Activated CD8-positive, alpha-beta memory T cell treated with anti-CD3 and anti-CD28 coated beads, Interleukin-2, amount 50 U/mL, for 48 hours (primary cell): Measurements from ENCODE around the gene XRRA1.
A peak's percentile ranks its signal among the peaks of the same experiment; 100 is the strongest.

Experiments
- DNase-seq: peaks from one replicate; pipeline ENCODE4 v3.0.0-alpha.2; 2020

The XRRA1 gene

GRCh38 chr11:74950374-74950969 is 1.6 kb upstream of the XRRA1 start:
- DNase-seq = no peak

GRCh38 chr11:74949753-74950137 is 854 bp upstream of the XRRA1 start:
- no peak for DNase-seq

- no peak for DNase-seq
These were observed 369 bp downstream of the XRRA1 start for GRCh38 chr11:74948546-74948897.

DNA sequence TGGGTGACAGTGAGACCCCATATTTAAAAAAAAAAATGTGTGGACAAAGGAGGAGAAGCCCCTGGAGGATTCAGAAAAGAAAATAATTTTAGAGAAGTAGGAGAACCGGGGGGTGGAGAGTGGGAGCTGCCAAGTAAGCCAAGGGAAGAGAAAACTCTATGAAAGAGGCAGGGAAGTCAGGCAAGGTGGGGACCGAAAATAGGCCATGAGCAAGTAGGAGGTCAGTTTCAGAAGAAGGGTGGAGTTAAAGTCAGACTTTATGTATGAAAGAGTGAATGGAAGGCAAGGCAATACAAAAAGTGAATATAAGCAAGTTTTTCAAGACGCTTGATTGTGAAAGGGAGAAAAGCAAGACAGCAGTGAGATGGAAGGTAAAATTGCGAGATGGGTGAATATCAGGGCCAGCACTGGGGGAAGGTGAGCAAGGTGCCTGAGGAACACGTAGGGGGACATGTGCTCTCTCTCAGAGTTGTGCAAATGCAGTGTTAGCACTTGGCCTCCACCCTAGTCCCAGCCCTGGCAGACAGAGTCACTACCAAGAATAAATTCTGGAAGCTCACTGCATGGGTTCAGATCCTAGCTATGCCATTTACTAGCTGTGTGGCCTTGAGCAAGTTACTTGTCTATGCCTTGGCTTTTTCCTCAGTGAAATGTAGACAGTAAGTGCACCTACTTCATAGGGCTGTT is 6.7 kb downstream of the XRRA1 start:
- DNase-seq = no peak

DNA sequence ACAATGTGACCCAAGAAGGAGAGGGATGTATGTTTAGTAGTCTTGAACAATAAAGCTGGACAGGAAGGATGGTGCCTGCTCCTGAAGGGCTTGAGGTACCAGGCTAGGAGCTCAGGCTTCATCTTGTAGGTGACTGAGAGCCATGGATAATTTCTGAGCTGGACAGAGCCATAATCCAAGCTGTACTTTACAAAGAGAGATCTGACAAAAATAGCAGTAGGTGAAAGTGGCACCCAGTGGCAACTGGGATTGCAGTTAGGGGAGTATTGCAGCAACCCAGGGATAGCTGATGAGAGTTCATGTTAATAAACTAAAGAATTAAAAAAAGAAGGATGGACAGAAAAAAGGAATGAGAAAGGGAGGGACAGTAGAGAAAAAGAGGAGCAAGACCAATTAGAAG is 7.4 kb downstream of the XRRA1 start:
- no peak for DNase-seq

- no peak for DNase-seq
These were observed 11.0 kb downstream of the XRRA1 start for GRCh38 chr11:74937696-74938475.

DNA sequence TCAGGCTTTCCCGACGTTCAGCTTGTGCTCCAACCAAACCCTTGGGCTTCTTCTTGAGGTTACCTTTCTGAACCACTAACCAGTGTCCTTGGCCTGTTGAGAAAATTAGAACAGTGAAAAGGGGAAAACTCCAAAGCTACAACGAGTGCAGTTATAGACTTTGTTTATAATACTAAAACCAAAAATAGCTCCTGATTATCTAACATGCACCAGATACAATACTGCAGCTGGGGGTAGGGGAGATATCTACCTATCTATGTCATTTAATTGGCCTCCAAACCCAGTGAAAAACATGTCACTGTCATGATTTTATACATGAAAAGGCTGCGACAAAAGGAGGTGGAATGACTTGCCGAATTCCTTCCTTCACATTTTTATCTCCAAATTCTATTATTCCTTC is 11.9 kb downstream of the XRRA1 start:
- DNase-seq = no peak

GRCh38 chr11:74936087-74936486 is 12.8 kb downstream of the XRRA1 start:
- DNase-seq = no peak

GRCh38 chr11:74935285-74935684 is 13.6 kb downstream of the XRRA1 start:
- no peak for DNase-seq

DNA sequence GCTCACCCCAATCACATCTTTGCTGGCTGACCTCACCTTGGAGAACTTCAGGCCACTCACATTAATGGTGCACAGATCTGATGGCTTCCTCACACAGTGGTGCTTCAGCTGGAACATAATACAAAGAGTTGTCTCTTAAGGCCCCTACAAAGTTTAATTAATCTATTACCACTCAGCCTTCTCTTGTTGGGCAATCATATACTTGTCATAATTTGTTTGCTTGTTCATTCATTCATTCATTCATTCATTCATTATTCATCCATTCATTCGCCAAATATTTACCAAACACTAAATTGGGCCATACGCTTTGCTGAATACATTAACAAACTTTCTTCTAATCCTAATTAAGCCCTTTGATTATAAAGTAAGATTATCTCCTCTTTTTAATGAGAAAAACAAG is 15.1 kb downstream of the XRRA1 start:
- no peak for DNase-seq

DNA sequence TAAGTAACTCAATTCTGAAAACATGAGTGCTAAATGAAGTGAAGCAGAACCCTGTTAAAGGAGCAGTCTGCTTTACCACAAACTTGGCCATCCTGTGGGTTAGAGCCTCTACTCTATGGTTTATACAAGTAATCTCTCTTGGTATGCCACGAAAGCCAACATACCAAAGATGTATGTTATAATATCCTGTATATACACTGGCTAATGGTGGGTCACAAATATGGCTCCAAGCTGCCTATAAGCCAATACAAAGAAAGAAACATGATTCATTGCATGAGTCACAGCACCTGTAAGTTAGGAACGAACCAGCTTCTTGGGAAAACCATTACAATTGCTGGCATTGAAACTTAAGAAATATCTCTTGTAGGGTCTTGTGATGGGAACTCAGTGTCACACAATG is 16.1 kb downstream of the XRRA1 start:
- DNase-seq = no peak

GRCh38 chr11:74932169-74932568 is 16.7 kb downstream of the XRRA1 start:
- DNase-seq = peak; percentile 59

- peak; percentile 72 for DNase-seq
These were observed 19.2 kb downstream of the XRRA1 start for GRCh38 chr11:74929431-74930363.

GRCh38 chr11:74927496-74927895 is 21.4 kb downstream of the XRRA1 start:
- DNase-seq = no peak

GRCh38 chr11:74926304-74927030 is 22.4 kb downstream of the XRRA1 start:
- no peak for DNase-seq

DNA sequence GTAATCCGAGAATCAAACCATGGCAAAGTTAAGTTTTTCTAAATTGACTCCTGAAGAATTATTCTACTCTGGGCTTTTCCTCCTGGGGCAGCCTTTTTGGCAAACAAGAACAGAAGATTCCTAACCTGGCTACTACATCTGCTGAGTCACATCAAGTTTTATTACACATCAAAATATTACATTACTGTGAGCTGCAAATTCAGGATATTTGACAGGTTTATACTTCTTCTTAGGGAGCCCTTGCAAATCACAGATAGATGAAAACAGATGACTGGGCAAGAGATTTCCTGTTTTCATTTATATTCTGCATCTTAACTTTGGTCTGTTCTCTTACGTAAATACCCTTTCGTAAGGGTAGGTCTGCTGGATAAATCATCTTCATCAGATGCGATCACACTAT is 23.6 kb downstream of the XRRA1 start:
- DNase-seq = no peak

DNA sequence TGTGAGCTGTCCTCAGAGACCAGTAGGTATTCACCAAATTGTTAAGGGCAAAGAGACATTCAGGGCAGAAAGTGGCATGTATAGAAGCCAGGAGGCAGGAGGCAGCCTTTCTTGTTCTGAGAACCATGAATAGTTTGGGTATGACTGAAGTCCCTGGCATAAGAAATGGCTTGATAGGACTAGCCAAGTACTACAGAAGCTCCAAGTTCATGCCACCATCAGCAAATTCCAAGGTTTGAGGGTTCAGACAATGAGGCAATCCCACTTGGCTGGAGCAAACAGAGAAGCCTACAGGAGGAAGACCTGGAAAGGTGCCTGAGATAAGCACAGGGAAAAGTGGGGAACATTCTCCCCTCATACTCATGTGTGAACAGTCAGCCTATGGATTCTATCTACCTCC is 25.8 kb downstream of the XRRA1 start:
- no peak for DNase-seq

GRCh38 chr11:74909812-74910211 is 39.1 kb downstream of the XRRA1 start:
- DNase-seq = no peak

- DNase-seq = no peak
These were observed 39.5 kb downstream of the XRRA1 start for GRCh38 chr11:74909385-74909784.

GRCh38 chr11:74905326-74905725 is 43.6 kb downstream of the XRRA1 start:
- no peak for DNase-seq

DNA sequence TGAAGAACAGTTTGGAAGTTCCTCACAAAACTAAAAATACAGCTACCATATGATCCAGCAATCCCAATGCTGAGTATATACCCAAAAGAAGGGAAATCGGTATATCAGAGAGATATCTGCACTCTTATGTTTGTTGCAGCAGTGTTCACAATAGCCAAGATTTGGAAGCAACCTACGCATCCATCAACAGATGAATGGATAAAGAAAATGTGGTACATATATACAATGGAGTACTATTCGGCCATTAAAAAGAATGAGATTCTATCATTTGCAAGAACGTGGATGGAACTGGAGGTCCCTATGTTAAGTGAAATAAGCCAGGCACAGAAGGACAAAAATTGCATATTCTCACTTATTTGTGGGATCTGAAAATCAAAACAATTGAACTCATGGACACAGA is 46.5 kb downstream of the XRRA1 start:
- no peak for DNase-seq

DNA sequence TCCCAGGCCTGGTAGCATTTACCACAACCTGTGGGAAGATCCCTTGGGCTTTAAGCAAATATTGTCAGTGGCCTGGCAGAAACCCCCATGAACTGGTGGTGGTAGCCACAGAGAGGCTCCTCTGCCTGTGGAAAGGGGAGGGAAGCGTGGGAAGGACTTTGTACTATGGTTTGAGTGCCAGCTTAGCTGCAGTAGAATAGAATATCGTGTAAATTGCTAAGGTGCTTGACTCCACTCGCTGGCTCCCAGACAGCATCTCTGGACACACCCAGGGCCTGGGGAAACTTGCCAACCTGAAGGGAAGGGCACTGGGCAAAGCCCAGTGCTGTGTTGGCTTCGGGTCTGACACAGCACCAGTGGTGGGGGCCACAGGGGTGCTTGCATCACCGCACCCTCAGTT is 52.6 kb downstream of the XRRA1 start:
- no peak for DNase-seq
